Stimulated activated CD8-positive, alpha-beta memory T cell treated with anti-CD3 and anti-CD28 coated beads, Interleukin-4, amount 100 ng/mL, for 24 hours (primary cell): ENCODE data around the gene SHPK.
A peak's percentile ranks its signal among the peaks of the same experiment; 100 is the strongest.

ENCODE experiments used
- DNase-seq: peaks from one replicate; pipeline ENCODE4 v3.0.0-alpha.2; 2020; ENCODE audit warnings: low read depth

The SHPK gene

GRCh38 chr17:3636154-3636907 is at the start of gene SHPK, which contains the start of gene CTNS:
Gene SHPK, minus strand, starts transcription at chr17:3636250. Its CDS starts 31 bp downstream, at chr17:3636219.
Gene CTNS, plus strand, starts transcription at chr17:3636760. Its CDS starts 3,447 bp downstream, at chr17:3640207.
- peak; percentile 92 for DNase-seq

- no peak for DNase-seq
These were observed 49.1 kb upstream of the SHPK start for GRCh38 chr17:3685174-3685573.

GRCh38 chr17:3683054-3683511 is 47.0 kb upstream of the SHPK start:
- DNase-seq: peak; percentile 38

GRCh38 chr17:3682033-3682432 is 46.0 kb upstream of the SHPK start:
- DNase-seq: no peak

GRCh38 chr17:3681565-3681964 is 45.5 kb upstream of the SHPK start:
- no peak for DNase-seq

- DNase-seq: no peak
These were observed 45.0 kb upstream of the SHPK start for GRCh38 chr17:3681057-3681456.

- DNase-seq: no peak
These were observed 43.6 kb upstream of the SHPK start for GRCh38 chr17:3679531-3680126.

- DNase-seq: no peak
These were observed 42.9 kb upstream of the SHPK start for GRCh38 chr17:3678821-3679530.

GRCh38 chr17:3678095-3678820 is 42.2 kb upstream of the SHPK start:
- no peak for DNase-seq

GRCh38 chr17:3675886-3676285 is 39.8 kb upstream of the SHPK start:
- DNase-seq: no peak

- no peak for DNase-seq
These were observed 36.5 kb upstream of the SHPK start for GRCh38 chr17:3672571-3672970.

- no peak for DNase-seq
These were observed 33.5 kb upstream of the SHPK start for GRCh38 chr17:3669548-3669947.

GRCh38 chr17:3669085-3669347 is 33.0 kb upstream of the SHPK start:
- no peak for DNase-seq

GRCh38 chr17:3668279-3669084 is 32.4 kb upstream of the SHPK start, which contains the start of the genes EMC6 and TAX1BP3:
Gene EMC6, plus strand, starts transcription at chr17:3668812. Its CDS starts 335 bp downstream, at chr17:3669147.
Gene TAX1BP3, minus strand, starts transcription at chr17:3668578. Its CDS starts 52 bp downstream, at chr17:3668526.
- peak; percentile 98 for DNase-seq

GRCh38 chr17:3667366-3668278 is 31.6 kb upstream of the SHPK start:
- no peak for DNase-seq

- DNase-seq: no peak
These were observed 30.5 kb upstream of the SHPK start for GRCh38 chr17:3666516-3666915.

GRCh38 chr17:3665834-3666233 is 29.8 kb upstream of the SHPK start:
- DNase-seq: no peak

GRCh38 chr17:3663102-3664011 is 27.3 kb upstream of the SHPK start:
- DNase-seq: no peak

GRCh38 chr17:3660311-3660891 is 24.4 kb upstream of the SHPK start:
- DNase-seq: no peak
